CMK (cell line): ENCODE data around the gene DNAH17.

Experiments
- DNase-seq: peaks from one replicate; pipeline ENCODE4 v3.0.0-alpha.2; 2010; ENCODE audit warnings: low read depth

DNAH17 gene

DNA sequence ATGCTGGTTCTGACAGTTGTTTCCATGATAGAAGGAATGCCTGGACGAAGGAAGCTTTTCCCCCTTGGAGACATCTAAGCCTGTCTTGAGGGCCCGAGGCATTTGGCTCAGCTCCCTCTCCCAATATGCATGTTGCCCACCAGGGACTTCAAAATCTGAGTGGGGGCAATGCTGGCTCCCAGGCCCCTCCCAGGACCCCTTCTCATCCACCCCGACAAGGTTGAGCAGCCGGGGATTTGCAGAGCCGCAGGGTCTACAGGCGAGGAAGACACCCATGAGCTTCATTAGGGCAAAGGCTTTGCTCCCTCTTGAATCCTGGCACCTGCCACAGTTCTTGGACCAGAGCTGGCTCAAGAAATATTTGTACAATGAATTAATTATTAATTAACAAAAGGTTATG, 25.1 kb upstream of the DNAH17 start:
- DNase-seq = no peak

DNA sequence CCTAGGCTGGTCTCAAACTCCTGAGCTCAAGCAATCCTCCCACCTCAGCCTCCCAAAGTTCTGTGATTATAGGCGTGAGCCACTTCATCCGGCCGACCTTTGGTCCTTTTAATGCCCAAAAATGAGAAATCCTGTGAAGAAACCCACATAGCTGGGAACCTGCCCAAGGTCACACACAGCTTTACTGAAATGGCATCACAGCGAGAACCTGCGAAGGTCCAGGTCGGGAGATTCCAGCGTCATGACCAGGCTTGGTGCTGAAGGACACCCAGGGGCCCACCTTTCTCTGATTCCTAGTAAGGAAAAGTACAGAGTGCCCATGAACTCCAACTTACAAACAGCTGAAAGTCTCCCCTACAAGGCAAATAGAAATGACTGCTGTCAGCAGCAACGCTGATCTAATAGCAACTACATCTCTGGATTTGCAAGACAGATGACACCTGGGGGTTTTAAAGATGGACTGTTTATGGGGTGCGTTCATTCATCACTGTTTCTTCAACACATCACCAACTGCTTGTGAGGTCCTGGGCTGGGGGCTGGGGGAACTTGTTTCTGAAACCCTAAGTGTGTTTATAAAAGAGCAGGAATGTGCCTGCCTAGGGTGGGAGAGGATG, 24.5 kb upstream of the DNAH17 start:
- DNase-seq = no peak

DNA sequence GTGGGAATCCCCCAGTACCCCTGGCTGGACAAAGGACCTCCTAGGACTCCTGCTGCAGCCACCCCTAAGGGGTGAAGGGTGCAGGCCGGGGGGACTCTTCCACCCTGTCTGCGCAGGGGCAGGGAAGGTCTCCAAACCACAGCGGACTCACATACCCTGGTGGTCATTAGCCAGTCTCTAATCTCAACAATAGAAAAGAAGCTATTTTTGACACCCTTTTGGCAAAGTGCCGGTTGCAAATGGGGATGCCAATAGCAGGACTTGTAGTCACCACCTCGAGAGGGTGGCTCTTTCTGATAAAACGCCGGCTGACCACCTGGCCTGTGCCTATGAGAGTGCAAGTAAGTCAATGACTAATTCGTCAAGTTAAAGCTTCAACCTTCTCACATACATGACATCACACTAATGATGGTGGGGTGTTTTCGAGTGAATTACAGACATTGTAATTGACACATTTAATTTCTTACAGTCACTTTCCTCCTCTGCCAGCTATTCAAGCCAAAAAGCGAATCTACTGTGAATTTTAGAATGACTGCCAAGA, 23.1 kb upstream of the DNAH17 start:
- DNase-seq = no peak

DNA sequence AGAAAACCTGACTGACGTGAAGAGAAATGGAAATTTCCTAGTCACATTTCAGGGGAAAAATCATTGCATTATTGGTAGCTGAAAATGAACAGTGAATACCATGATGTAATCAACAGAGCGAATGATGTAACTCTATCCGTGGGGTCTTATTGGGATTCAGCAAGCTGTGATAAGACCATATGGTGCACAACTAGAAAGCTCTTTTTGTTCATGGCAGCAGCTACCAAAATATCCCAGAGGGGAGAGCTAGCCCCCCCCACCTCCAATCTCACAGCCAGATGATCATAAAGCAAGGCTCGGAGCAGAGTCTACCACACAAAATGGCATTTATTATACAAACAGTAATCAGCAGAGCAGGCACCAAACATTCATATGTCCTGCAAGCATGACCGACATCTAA, 22.2 kb upstream of the DNAH17 start:
- DNase-seq = no peak

DNA sequence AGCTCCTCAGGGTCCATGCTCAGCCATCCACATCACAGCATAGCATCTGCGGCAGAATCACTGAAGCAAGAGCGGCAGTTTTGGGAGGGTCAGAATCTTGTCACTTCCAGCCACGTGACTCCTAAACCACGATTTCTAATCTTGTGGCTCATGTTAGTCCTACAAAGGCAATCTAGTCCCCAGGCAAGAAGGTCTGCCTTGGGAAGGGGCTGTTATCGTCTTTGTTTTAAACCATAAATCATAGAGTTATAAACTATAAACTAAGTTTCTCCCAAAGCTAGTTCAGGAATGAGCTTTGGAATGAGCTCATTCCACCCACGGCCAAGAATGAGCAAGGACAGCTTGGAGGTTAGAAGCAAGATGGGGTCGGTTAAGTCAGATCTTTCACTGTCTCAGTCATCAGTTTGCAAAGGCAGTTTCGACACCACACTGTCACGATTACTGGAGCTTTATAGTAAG, 20.8 kb upstream of the DNAH17 start:
- DNase-seq = no peak

DNA sequence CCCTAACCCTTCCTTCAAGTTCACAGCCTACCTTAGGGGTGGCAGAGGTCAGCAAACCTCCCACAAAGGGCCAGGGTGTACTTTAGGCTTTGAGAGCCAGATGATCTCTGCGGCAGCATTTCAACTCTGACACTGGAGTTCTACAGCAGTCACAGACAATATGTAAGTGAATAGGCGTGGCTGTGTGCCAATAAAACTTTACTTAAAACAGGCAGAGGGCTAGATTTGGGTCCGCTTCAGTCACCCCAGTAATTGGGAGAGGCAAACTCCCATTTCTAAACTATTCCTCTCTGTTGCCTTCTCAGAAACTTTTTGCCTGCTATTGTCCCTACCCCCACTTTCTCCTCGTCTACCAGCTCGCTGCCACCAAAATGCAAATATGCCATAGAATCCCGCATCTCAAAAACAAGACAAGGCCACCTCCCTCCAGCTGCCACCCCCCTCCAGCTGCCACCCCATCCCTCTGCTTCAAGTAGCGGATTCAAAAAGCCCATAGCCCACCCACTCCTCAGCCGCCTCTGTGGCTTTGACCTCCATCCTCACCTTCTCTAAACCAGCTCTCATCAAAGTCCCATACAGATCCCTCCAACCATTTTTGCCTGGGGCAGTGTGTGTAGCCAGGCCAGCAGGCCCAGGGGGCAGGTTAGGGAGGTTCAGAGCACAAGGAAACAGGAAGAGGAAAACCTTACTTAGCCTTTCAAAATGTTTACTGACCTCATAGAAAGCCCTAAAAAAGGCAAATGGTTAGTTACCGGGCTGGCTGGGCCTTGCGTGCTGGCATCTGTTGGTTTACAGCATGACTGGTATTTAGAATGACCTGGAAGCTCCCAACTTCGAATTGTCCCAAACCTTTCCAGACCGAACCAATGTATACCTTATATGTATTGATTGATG, 19.9 kb upstream of the DNAH17 start:
- no peak for DNase-seq

DNA sequence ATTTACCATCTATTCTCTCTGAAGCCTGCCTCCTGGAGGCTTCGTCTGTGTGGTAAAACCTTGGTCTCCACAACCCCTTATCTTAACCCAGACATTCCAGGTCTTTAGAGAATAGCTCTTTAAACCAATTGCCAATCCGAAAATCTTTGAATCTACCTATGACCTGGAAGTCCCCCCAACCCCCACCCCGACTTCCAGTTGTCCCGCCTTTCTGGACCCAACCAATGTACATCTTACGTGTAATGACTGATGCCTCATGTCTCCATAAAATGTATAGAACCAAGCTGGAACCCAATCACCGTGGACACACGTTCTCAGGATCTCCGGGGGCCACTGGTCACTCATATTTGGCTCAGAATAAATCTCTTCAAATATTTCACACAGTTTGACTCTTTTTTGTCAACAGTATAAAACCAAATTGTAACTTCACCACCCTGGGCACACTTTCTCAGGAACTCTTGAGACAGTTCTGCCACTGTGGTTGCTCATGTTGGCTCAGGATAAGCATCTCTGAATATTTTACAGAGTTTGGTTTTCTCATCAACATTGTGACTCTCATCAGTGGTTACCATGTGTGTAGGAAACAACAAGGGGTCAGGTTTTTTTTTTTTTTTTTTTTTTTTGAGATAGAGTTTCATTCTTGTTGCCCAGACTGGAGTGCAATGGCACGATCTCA, 18.1 kb upstream of the DNAH17 start:
- no peak for DNase-seq

DNA sequence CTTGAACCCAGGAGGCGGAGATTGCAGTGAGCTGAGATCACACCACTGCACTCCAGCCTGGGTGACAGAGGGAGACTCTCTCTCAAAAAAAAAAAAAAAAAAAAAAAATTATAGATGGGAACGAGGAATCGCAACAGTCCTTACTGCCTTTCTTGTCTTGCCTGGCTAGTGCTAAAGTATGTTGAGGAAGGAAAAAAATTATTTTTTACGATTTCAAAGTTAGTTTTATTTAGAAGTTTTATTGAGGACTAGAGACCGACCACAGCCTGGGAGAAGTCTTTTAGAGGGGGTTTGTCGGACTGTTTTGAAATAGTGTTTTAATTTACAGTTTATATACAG, 15.8 kb upstream of the DNAH17 start:
- no peak for DNase-seq

DNA sequence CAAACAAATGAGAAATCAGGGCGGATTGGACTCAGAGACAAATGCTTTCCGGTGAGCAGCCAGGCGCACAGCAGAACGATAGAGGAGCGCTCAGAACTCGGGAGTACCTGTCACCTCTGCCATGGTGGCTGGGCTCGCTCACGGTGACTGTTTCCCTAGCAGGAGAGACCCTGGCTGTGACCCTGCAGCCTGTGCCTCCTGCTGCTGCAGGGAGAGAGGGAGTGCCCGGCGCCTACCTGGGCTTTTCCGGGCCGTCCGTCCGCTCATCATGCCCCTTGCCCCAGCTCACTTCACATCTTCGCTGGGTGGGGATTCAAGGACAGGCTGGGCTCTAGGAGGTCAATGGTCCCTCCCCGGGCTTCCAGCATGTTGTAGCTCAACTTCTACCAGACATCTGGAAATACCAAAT, 14.1 kb upstream of the DNAH17 start:
- no peak for DNase-seq

DNA sequence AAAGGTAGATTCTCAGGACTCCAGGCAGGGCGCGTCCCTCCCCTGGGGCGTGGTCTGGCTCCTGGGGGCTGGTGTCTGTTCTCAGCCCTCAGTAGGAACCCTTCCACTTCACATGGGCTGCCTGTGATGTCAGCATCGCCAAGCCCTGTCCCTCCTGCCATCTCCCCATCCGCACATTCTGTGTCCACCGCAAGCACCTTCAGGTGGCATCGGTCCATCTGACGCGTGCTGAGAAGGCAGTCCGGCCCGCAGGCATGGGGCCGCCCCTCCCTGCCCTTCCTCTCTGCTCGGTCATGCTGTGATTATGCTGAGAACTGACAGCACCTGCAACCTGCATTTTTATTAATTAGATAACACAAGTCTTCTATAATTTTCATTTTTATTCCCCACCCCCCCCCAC, 12.7 kb upstream of the DNAH17 start:
- DNase-seq = no peak

DNA sequence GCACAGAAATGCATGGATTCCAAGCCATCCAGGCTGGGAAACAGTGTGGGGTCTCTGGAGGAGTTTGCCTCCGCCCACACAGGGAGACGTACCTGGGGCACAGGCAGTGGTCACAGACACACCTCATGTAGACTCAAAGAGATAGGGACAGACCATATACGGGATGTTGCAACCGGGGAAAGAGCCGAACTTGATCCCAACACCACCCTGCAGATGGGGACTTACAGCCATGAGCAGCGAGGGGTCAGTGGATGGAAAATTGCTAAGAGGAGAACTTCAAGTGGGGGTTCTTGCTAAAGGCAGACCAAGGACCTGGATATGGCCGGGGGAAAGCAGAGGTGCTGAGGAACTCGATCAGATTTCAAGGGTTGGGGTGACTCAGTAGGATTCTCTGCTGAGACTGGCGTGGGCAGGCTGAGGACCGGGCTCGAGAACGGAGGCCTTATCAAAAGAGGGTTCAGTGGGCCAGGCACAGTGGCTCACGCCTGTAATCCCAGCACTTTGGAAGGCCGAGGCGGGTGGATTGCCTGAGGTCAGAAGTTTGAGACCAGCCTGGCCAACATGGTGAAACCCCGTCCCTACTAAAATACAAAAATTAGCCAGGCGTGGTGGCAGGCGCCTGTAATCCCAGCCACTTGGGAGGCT, 12.0 kb upstream of the DNAH17 start:
- no peak for DNase-seq

DNA sequence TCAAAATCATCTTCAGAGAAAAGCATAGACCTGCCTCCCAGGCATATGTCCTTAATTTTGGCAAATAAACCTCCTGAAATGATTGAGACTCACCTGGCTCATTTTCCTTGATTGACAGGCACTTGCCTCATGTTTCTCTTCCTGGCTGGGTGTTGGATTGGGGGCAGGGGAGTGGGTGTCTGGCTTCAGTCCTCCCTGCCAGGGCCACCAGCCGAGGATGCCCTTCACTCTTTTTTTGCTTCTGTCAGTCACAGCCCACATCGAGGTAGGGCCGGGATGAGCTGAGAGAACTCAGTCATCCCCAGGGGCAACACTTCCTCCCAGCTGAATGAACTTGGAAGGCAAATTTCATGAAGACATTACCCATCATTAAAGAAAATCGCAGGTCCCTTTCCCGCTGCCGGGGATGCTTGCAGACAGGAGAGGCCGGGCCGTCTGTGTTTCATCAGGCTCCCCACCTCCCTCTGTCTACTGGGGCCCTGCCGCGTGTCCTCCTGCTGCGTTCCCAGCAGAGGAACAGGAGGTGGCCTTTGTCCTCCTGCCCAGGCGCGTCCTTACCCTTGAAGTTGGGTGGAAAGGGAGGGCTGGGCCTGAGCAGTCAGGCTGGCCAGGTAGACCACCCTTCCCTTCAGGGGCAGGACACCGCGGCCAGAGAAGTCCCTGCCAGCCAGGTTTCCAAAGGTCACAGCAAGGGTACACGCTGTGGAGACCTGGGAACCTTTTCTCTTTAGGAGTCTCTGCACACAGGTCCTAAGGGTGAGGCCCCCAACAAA, 11.2 kb upstream of the DNAH17 start:
- no peak for DNase-seq

DNA sequence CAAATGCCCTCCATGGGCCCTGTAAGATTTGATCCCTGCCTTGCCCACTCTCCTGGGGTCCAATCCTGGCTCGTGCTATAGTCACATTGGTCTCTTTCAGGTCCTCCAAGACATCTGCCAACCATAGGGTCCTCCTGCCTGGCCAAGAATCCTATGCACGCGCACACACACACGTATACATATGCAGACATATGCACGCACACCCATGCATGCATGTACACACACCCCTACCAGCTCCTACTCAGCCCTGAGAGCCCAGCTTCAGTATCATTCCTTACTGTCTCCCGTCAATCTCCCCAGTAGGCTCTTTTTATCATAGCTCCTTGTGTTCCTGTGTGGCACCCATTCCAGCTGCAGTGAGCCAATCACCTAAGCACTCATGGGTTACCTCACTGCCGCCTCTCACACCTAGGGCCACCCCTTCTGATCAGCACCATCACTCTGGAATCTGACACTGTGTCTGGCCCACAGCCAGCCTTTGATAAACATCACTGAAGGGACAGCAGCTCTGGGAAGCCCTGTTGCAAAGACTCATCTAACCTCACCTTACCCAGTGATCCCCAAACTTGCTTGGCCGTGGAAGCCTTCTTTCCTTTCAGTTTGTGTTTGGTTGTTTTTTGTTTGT, 7.9 kb upstream of the DNAH17 start:
- no peak for DNase-seq

DNA sequence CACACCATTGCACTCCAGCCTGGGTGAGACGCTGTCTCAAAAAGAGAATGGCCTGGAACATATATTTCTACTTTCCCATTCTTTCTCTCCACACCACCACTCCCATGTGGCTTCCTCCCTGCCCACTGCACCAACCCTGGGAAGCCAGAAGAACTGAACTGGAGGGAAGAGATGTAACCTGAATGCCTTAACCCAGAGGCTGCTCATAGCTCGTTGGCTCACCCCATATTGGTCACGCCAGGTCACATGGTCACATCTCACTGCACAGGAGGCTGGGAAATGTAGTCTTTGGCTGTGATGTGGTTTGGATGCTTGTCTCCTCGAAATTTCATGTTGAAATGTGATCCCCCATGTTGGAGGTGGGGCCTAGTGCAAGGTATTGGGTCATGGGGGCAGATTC, 5.9 kb upstream of the DNAH17 start:
- no peak for DNase-seq

DNA sequence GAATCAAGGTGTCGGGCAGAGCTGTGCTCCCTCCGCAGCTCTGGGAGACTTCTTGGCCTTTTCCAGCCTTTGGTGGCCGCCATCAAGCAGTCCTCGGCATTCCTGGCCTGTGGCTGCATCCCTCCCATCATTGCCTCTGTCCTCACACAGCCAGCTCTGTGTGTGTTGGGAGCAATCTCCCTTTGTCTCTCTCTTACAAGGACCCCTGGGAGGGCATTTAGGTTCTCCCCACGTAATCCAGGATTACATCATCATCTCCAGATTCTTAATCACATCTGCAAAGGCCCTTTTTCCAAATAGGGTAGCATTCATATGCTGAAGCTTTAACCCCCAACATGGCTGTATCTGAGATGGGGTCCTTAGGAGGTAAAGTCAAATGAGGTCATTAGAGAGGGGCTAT, 4.1 kb upstream of the DNAH17 start:
- DNase-seq = no peak

DNA sequence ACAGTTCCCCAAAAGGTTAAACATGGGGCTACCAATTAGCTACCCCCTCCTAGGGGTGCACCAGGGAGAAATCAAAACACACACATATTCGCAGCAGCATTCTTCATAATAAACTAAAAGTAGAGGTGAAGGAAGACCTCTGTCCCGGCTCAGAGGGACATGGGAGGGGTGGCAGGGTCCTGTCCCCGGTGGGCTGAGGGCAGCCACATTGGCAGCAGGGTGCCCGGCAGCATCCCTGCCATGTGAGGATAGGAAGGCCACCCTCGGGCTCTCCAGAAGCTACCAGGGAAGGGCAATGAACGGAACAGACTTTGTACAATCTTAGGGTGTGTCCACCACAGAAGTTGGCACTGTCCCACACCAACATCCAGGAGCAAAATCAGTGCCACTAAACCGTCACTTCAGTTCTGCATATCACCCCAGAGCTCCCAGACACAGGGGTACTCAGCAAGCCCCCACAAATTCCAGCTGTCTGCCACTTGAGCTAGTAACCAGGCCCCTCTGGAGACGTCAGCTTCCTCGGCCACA, 3.1 kb upstream of the DNAH17 start:
- DNase-seq = no peak

DNA sequence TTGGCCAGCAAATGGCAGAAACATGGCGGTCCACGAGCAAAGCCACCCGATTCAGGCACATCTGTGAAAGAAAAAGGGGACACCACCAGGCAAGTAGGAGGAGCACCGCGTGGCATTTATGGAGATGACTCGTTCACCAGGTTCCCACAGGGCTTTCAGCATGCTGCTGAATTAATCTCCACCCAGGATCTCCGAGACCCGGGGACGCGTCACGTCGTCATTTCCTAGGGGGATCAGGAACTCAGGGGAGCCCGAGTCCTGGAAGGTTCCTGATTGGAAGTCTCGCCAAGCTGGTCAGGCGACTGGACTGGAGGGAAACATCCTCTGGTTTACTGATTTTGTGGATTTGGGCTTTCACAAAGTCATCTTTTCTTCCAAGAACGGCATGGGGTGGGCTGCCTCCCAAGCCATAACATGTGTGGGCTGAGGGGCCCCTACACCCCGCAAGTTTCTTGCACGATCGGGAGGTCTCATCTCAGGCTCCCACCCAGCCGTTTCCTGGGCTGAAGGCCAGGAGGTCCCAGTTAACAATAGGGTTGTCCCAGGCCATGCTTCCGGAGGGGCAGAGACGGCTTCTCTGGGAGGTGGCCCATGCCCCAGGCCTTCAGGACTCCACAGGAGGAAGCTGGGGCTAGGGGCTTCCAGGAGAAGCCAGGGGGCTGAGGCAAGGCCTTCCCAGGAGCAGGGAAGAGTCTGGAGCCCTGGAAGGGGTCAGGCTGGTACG, 645 bp downstream of the DNAH17 start:
- DNase-seq = no peak

DNA sequence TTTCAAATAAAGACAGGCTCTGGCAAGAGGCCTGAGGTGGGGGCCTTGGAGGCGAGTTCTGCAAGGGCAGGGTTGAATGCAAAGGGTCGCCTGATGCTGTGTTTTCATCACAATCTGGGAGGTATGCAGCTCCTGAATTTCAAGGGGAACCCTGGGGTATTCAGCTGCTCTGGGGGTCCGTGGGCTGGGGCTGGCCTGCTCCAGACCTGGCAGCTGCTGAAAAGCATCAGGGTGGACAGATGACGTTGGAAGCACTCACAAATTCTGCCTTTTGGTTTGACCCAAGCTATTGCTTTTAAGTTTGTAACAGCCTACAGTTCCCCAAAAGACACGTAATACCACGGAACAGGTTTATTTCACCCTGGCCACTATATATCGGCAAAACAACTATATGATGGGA, 1.3 kb downstream of the DNAH17 start:
- no peak for DNase-seq

DNA sequence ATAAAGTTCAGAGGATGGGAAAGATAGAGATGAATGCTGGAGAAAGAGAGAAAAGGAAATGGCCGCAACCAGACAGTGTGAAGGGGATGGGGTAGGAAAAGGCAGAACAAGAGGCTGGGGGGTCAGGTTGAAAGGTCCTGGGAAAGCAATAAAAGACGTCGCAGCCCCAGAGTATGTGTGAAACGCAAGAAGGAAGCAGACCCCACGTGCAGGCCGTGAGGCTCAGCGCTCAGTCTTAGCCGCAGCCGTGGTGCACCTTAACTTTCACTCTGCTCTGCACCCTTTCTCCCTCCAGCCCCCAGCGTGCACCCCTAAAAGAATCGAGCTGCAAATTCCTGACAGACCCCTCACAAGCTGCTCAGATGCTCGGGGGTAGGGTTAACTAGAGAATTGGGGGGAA, 1.9 kb downstream of the DNAH17 start:
- DNase-seq = no peak

DNA sequence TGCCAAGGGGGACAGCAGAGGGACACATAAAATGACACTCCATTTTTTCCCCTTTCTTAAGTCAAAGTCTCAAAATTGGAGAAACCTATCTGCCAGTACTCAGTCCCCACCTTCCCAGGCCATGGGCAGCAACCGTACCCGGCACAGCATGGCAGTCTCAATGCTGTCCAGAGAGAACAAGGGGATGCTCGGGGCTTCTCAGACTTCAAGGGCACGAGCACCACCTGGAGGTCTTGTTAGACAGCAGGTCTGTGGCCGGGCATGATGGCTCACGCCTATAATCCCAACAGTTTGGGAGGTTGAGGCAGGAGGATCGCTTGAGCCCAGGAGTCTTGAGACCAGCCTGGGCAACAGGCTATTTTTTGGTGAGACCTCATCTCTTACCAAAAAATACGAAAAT, 3.2 kb downstream of the DNAH17 start:
- DNase-seq = no peak
